Coronary artery (tissue), 2 donors: ENCODE results near the gene MAP3K12.

Source experiments
- DNase-seq: peaks from one replicate; pipeline ENCODE4 v3.0.0-alpha.2; 2017; ENCODE audit warnings: low spot score
- H3K27ac ChIP-seq, 2 donors: fragments of 200-600 bp; sonication (generic); one replicate each; pipeline ENCODE4 v1.5.1; 2016 to 2019
- H3K4me3 ChIP-seq: fragments of 200-600 bp; sonication (generic); 2 replicates; pipeline ENCODE4 v1.5.1; 2016; ENCODE audit warnings: mild to moderate bottlenecking, moderate library complexity
- CTCF ChIP-seq: fragments of 200-600 bp; sonication (generic); IDR thresholded peaks from one replicate; pipeline ENCODE4 v1.5.1; 2019; ENCODE audit warnings: antibody characterized with exemption

The MAP3K12 gene

GRCh38 chr12:53492188-53492587, 7.1 kb downstream of the MAP3K12 start:
- TF ChIP-seq CTCF, result no peak
- DNase-seq, result no peak
- peak overlapping the region; percentile 77 for H3K4me3 ChIP-seq
- H3K27ac ChIP-seq, result peak overlapping the region; percentile 53 to 85

- TF ChIP-seq CTCF, result no peak
- no peak for DNase-seq
- Histone ChIP-seq H3K4me3 (no peak overlapping the region), H3K27ac (no peak overlapping the region)
Measured at GRCh38 chr12:53489242-53489864, 9.9 kb downstream of the MAP3K12 start.

GRCh38 chr12:53486736-53487487, 12.3 kb downstream of the MAP3K12 start:
- H3K27ac ChIP-seq, result no peak overlapping the region
- H3K4me3 ChIP-seq, result no peak overlapping the region
- no peak for DNase-seq
- no peak for TF ChIP-seq CTCF

- TF ChIP-seq CTCF, result no peak
- no peak for DNase-seq
- H3K4me3 ChIP-seq, result no peak overlapping the region
- no peak overlapping the region for H3K27ac ChIP-seq
Measured at GRCh38 chr12:53485955-53486735, 13.1 kb downstream of the MAP3K12 start.

GRCh38 chr12:53484686-53485575, 14.3 kb downstream of the MAP3K12 start:
- Histone ChIP-seq H3K4me3 (no peak overlapping the region), H3K27ac (no peak overlapping the region)
- TF ChIP-seq CTCF, result no peak
- no peak for DNase-seq

GRCh38 chr12:53483979-53484377, 15.3 kb downstream of the MAP3K12 start:
- TF ChIP-seq CTCF, result no peak
- no peak overlapping the region for H3K27ac ChIP-seq
- no peak overlapping the region for H3K4me3 ChIP-seq
- no peak for DNase-seq
